Osteocyte (in vitro differentiated cells): ENCODE data around the gene TAF11L4. TPM values are rescaled to one million over a fixed set of nuclear protein-coding genes. Genes with fewer than 3 reads are reported as not detected.
"Not testable (repeated sequence)": the region's sequence is repeated elsewhere in the genome, so short reads cannot be mapped to it uniquely, and the experiment has no call there.

ENCODE experiments used
- DNase-seq: peaks from one replicate; pipeline ENCODE4 v3.0.0; 2021; ENCODE audit warnings: mixed read lengths; ENCODE audit not compliant: unreplicated experiment; ENCODE audit errors: extremely low spot score
- H3K27ac Mint-ChIP-seq: one replicate; pipeline ENCODE4 v1.8.0; 2021; ENCODE audit warnings: mild to moderate bottlenecking, mixed read lengths; ENCODE audit not compliant: unreplicated experiment
- H3K27me3 Mint-ChIP-seq: one replicate; pipeline ENCODE4 v1.8.0; 2021; ENCODE audit warnings: mixed read lengths; ENCODE audit not compliant: unreplicated experiment
- H3K36me3 Mint-ChIP-seq: one replicate; pipeline ENCODE4 v1.8.0; 2021; ENCODE audit warnings: mixed read lengths; ENCODE audit not compliant: unreplicated experiment
- H3K4me1 Mint-ChIP-seq: one replicate; pipeline ENCODE4 v1.8.0; 2021; ENCODE audit warnings: mixed read lengths; ENCODE audit not compliant: unreplicated experiment
- H3K4me3 Mint-ChIP-seq: one replicate; pipeline ENCODE4 v1.8.0; 2021; ENCODE audit warnings: mild to moderate bottlenecking, moderate library complexity, mixed read lengths; ENCODE audit not compliant: unreplicated experiment
- H3K9me3 Mint-ChIP-seq: one replicate; pipeline ENCODE4 v1.8.0; 2021; ENCODE audit warnings: mixed read lengths; ENCODE audit not compliant: unreplicated experiment
- total RNA-seq: library from RNA; stranded (reverse); gene quantifications from 2 replicates; pipeline ENCODE4 v1.2.1, GENCODE V29; 2021
- TF ChIP-seq, protein P1 (sequence below): fragments of 200-600 bp; sonication (generic); IDR thresholded peaks from 2 replicates; pipeline ENCODE4 v1.5.0; 2021; ENCODE audit warnings: antibody characterized with exemption, mild to moderate bottlenecking, moderate library complexity

The TAF11L4 gene
- total RNA-seq, 1 donor from 2014 or later, result not detected

DNA sequence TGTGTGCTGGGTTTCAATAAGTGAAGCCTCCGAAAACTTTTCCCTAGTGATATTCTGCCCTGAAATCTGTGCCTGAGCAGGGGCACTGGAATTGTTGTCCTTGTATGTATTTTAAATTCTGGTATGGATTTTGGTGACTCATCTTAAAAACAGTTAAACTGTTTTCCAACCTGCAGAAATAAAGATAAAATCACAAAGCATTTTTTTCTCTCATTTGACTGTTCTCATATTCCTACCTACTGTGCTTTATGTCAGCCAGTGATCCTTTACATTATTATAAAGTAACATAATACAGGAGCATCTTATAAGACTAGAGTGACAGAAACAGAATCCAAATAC is 34.5 kb upstream of the TAF11L4 start:
- Mint-ChIP-seq H3K27ac (no peak overlapping the region), H3K4me3 (no peak overlapping the region)

DNA sequence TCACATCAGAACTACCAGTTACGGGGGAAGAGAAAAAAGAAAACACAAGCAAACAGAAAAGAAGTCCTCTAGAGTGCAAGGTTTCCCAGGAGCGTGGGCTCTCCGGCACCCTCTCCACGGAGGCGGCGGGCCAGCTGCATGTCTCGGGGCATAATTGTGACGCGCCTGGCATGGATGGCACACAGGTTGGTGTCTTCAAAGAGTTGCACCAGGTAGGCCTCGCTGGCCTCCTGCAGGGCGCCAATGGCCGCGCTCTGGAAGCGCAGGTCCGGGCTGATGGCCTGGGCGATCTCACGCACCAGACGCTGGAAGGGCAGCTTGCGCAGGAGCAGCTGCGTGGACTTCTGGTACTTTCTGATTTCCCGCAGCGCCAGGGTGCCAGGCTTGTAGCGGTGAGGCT is 30.3 kb upstream of the TAF11L4 start:
- not testable (repeated sequence) for H3K27me3 Mint-ChIP-seq, H3K27ac Mint-ChIP-seq

More for the DNA sequence above, 34.5 kb upstream of the TAF11L4 start:
- Mint-ChIP-seq H3K27me3 (peaks cover 9% of the 10 kb centered on the region), H3K36me3 (no peaks in the 10 kb centered on the region), H3K9me3 (no peaks in the 10 kb centered on the region), H3K4me1 (peaks cover 4% of the 10 kb centered on the region)
- DNase-seq, result no peak
- TF ChIP-seq, protein P1, sequence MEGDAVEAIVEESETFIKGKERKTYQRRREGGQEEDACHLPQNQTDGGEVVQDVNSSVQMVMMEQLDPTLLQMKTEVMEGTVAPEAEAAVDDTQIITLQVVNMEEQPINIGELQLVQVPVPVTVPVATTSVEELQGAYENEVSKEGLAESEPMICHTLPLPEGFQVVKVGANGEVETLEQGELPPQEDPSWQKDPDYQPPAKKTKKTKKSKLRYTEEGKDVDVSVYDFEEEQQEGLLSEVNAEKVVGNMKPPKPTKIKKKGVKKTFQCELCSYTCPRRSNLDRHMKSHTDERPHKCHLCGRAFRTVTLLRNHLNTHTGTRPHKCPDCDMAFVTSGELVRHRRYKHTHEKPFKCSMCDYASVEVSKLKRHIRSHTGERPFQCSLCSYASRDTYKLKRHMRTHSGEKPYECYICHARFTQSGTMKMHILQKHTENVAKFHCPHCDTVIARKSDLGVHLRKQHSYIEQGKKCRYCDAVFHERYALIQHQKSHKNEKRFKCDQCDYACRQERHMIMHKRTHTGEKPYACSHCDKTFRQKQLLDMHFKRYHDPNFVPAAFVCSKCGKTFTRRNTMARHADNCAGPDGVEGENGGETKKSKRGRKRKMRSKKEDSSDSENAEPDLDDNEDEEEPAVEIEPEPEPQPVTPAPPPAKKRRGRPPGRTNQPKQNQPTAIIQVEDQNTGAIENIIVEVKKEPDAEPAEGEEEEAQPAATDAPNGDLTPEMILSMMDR, result no peak

DNA sequence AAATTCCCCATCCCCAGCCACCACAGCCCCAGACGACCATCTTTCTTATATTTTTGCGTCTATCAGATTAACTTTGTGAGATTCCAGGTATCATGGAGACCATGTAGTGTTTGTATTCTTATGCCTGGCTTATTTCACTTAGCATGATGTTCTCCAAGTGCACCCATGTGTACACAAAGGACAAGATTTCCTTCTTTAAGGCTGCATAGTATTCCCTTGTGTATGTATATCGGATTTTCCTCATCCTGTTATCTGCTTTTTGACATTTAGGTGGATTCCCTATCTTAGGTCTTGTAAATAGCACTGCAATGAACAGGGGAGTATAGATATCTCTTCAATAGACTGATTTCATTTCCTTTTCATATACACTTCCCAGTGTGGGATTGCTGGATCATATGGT is 28.8 kb upstream of the TAF11L4 start:
- Mint-ChIP-seq H3K4me1 (no peaks in the 10 kb centered on the region), H3K27me3 (peaks cover 9% of the 10 kb centered on the region), H3K27ac (no peak overlapping the region), H3K9me3 (peaks cover 10% of the 10 kb centered on the region), H3K36me3 (no peaks in the 10 kb centered on the region), H3K4me3 (no peak overlapping the region)
- TF ChIP-seq, protein P1, result no peak
- no peak for DNase-seq

More for the DNA sequence above, 30.3 kb upstream of the TAF11L4 start:
- not testable (repeated sequence) for H3K36me3 Mint-ChIP-seq, H3K4me1 Mint-ChIP-seq, DNase-seq, H3K4me3 Mint-ChIP-seq
- H3K9me3 Mint-ChIP-seq, result peaks cover 10% of the 10 kb centered on the region

DNA sequence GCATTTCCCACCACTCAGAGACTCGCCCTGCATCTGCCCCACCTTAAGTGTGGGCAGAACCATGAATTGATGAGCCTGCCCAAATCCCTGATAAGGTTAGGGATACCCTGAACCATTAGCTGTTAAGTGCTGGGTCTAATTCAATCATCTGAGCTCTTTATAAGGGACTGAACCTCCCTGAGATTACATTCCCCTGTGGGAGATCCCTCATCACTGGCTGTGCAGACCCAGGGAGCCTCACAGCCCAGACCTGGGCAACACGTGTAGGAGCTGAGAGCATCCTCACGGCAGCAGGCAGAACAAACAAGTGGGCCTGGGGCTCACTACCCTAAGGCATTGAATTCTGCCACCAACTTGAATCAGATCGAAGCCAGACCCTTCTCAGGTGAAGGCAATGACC is 24.2 kb upstream of the TAF11L4 start:
- H3K9me3 Mint-ChIP-seq, result peaks cover 10% of the 10 kb centered on the region
- DNase-seq, result no peak
- H3K4me3 Mint-ChIP-seq, result no peak overlapping the region
- H3K36me3 Mint-ChIP-seq, result peaks cover 2% of the 10 kb centered on the region
- TF ChIP-seq, protein P1, result no peak
- H3K27me3 Mint-ChIP-seq, result peaks cover 3% of the 10 kb centered on the region
- H3K27ac Mint-ChIP-seq, result no peak overlapping the region
- H3K4me1 Mint-ChIP-seq, result no peaks in the 10 kb centered on the region

DNA sequence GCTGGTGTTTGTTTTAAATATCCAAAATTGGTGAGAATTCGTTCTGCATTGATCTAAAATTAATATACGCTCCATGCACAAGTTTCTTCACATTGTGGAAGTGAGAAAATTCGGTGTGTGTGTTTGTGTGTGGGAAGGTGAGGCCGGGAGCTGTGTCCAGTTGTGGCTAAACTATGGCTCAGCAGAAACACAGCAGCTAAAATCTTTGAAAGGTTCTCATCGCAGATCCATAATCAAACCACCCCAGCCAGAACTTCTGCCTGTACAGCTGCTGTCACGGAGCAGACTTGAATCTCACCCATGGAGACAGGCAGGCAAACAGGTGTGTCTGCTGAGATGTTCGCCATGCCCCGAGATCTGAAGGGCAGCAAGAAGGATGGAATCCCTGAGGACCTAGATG is 23.7 kb upstream of the TAF11L4 start, which contains the start of gene TAF11L2:
Gene TAF11L2 (plus strand): TSS at position 301 of the 400 bp plus-strand sequence.
- H3K27me3 Mint-ChIP-seq, result not testable (repeated sequence)

DNA sequence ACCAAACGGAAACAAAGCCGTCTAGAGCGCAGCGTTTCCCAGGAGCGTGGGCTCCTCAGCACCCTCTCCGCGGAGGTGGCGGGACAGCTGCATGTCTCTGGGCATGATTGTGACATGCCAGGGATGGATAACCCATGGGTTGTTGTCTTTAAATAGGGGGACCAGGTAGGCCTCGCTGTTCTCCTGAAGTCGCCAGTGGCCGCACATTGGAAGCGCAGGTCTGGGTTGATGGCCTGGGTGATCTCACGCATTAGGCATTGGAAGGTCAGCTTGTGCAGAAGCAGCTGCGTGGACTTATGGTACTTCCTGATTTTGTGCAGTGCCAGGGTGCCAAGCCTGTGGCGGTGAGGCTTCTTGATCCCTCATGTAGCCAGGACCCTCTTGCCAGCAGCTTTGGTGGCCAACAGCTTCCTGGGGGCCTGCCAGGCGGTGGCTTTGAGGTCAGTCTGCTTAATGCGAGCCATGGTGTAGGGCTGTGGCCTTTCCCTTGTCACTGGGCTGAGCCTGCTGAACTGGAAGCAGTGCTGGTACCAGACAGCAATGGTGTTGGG is 9.8 kb upstream of the TAF11L4 start:
- no peaks in the 10 kb centered on the region for H3K4me1 Mint-ChIP-seq
- no peak overlapping the region for H3K4me3 Mint-ChIP-seq
- no peak for DNase-seq
- no peaks in the 10 kb centered on the region for H3K9me3 Mint-ChIP-seq
- H3K36me3 Mint-ChIP-seq, result no peaks in the 10 kb centered on the region
- H3K27me3 Mint-ChIP-seq, result peaks cover 13% of the 10 kb centered on the region
- no peak overlapping the region for H3K27ac Mint-ChIP-seq
- TF ChIP-seq, protein P1, result no peak

More for the DNA sequence above, 23.7 kb upstream of the TAF11L4 start, which contains the start of gene TAF11L2:
- not testable (repeated sequence) for H3K27ac Mint-ChIP-seq, H3K9me3 Mint-ChIP-seq, DNase-seq, H3K4me1 Mint-ChIP-seq, H3K4me3 Mint-ChIP-seq, H3K36me3 Mint-ChIP-seq

DNA sequence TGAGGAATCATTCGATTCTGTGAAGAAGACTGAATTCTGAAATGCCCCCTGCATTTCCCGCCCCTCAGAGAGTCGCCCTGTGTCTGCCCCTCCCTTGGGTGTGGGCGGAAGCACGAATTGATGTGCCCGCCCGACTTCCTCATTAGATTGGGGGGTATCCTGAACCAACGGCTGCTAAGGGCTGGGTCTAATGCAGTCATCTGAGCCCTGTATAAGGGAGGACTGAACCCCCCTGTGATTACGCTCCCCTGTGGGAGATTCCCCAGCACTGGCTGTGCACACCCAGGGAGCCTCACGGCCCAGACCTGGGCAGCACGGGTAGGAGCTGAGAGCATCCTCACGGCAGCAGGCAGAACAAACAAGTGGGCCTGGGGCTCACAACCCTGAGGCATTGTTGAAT is 4.1 kb upstream of the TAF11L4 start:
- not testable (repeated sequence) for H3K4me3 Mint-ChIP-seq, H3K9me3 Mint-ChIP-seq, DNase-seq, H3K4me1 Mint-ChIP-seq, H3K27me3 Mint-ChIP-seq, H3K27ac Mint-ChIP-seq, H3K36me3 Mint-ChIP-seq

DNA sequence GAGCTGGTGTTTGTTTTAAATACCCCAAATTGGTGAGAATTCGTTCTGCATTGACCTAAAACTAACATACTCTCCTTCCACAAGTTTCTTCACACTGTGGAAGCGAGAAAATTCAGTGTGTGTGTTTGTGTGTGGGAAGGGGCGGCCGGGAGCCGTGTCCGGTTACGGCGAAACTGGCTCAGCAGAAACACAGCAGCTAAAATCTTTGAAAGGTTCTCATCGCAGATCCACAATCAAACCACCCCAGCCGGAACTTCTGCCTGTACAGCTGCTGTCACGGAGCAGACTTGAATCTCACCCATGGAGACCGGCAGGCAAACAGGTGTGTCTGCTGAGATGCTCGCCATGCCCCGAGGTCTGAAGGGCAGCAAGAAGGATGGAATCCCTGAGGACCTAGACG is 3.5 kb upstream of the TAF11L4 start, which contains the start of gene TAF11L3:
Gene TAF11L3 (plus strand): TSS at position 301 of the 400 bp plus-strand sequence.
- not testable (repeated sequence) for DNase-seq, H3K36me3 Mint-ChIP-seq, H3K27ac Mint-ChIP-seq, H3K27me3 Mint-ChIP-seq, H3K4me1 Mint-ChIP-seq, H3K4me3 Mint-ChIP-seq, H3K9me3 Mint-ChIP-seq

DNA sequence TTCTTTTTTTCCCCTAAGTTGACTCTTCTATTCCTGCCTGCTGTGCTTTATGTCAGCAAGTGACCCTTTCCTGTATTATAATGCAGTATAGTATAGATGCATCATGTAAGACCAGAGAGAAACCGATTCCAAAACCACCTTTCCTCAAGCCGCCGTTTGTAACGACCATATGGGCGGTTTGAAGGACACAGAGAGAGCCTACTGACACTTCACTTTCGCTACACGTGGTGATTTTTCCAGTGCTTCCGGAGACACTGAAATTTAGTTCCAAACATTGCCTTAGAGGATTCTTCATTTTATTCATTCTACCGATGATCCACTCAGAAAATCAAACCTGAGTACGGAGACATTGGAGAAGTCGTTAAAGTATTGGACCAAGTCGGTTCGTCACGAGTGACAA is 2.1 kb upstream of the TAF11L4 start:
- not testable (repeated sequence) for H3K9me3 Mint-ChIP-seq, H3K4me3 Mint-ChIP-seq, DNase-seq, H3K27me3 Mint-ChIP-seq, H3K36me3 Mint-ChIP-seq, H3K27ac Mint-ChIP-seq, H3K4me1 Mint-ChIP-seq
